ENCODE data around the gene THSD7B.

THSD7B gene

DNA sequence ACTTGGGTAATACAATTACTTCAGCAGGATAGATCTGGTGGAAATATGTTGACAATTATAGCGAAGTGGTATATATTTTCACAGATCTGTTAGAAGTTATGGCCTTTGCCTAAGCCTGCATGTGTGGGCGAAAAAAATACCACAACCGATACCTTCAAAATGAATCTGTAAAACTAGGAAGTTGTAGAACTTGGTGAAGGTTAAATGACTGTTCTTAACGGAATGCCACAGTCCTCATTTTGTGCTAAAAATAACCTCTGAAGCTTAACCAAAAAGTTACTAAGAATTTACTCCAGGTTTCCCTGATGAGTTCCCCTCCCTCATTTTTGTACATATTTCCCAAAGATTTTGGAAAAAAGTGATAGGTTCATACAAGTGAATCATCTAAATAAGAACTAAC is 550.7 kb downstream of the THSD7B start:
- no peak for TF ChIP-seq EGR1 (IDR thresholded peaks at IDR 0.05)
- TF ChIP-seq EP300 (IDR thresholded peaks at IDR 0.05; ENCODE audit: borderline replicate concordance), result no peak
- TF ChIP-seq, protein P1, sequence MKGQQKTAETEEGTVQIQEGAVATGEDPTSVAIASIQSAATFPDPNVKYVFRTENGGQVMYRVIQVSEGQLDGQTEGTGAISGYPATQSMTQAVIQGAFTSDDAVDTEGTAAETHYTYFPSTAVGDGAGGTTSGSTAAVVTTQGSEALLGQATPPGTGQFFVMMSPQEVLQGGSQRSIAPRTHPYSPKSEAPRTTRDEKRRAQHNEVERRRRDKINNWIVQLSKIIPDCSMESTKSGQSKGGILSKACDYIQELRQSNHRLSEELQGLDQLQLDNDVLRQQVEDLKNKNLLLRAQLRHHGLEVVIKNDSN (IDR thresholded peaks at IDR 0.05), result no peak
- TF ChIP-seq TAF1 (IDR thresholded peaks at IDR 0.05; ENCODE audit: low read depth), result no peak
- TF ChIP-seq TCF12 (IDR thresholded peaks at IDR 0.05; ENCODE audit: low read depth), result no peak
- no peak for TF ChIP-seq FOXM1 (IDR thresholded peaks at IDR 0.05; ENCODE audit: borderline replicate concordance, low read depth)
- TF ChIP-seq NFIC (IDR thresholded peaks at IDR 0.05), result no peak
- TF ChIP-seq ZBTB7A (IDR thresholded peaks at IDR 0.05; ENCODE audit: low read depth), result no peak

DNA sequence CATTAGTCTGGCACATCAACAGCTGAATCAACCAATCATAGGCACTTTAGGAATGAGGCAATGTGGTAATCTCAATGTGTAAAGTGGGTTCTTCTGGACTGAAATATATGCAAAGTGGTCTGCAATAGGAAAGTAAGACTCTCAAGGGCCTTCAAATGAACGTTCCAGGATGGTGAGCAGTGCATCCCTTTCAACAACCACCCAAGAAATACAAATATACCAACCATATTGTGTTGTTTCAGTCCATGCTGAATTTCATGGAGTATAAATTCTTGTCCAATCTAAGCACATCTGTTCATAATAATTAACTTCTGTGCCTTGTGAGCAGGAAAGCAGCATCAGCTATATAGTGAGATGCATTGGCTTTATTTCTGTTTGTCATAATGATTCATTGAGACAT is 556.2 kb downstream of the THSD7B start:
- no peak for TF ChIP-seq TAF1 (IDR thresholded peaks at IDR 0.05; ENCODE audit: low read depth)
- TF ChIP-seq EP300 (IDR thresholded peaks at IDR 0.05; ENCODE audit: borderline replicate concordance), result no peak
- TF ChIP-seq, protein P1 (IDR thresholded peaks at IDR 0.05), result no peak
- TF ChIP-seq TEAD4 (IDR thresholded peaks at IDR 0.05), result no peak
- no peak for TF ChIP-seq ZBTB7A (IDR thresholded peaks at IDR 0.05; ENCODE audit: low read depth)
- no peak for TF ChIP-seq CREB1 (IDR thresholded peaks at IDR 0.05; ENCODE audit: low read depth)
- no peak for TF ChIP-seq TCF12 (IDR thresholded peaks at IDR 0.05; ENCODE audit: low read depth)
- TF ChIP-seq YY1 (IDR thresholded peaks at IDR 0.05; ENCODE audit: low read depth), result no peak
- TF ChIP-seq EGR1 (IDR thresholded peaks at IDR 0.05), result no peak
- TF ChIP-seq, protein P2, sequence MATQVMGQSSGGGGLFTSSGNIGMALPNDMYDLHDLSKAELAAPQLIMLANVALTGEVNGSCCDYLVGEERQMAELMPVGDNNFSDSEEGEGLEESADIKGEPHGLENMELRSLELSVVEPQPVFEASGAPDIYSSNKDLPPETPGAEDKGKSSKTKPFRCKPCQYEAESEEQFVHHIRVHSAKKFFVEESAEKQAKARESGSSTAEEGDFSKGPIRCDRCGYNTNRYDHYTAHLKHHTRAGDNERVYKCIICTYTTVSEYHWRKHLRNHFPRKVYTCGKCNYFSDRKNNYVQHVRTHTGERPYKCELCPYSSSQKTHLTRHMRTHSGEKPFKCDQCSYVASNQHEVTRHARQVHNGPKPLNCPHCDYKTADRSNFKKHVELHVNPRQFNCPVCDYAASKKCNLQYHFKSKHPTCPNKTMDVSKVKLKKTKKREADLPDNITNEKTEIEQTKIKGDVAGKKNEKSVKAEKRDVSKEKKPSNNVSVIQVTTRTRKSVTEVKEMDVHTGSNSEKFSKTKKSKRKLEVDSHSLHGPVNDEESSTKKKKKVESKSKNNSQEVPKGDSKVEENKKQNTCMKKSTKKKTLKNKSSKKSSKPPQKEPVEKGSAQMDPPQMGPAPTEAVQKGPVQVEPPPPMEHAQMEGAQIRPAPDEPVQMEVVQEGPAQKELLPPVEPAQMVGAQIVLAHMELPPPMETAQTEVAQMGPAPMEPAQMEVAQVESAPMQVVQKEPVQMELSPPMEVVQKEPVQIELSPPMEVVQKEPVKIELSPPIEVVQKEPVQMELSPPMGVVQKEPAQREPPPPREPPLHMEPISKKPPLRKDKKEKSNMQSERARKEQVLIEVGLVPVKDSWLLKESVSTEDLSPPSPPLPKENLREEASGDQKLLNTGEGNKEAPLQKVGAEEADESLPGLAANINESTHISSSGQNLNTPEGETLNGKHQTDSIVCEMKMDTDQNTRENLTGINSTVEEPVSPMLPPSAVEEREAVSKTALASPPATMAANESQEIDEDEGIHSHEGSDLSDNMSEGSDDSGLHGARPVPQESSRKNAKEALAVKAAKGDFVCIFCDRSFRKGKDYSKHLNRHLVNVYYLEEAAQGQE (IDR thresholded peaks at IDR 0.05; ENCODE audit: low read depth), result no peak
- TF ChIP-seq CEBPB (IDR thresholded peaks at IDR 0.05), result no peak
- no peak for TF ChIP-seq FOXM1 (IDR thresholded peaks at IDR 0.05; ENCODE audit: borderline replicate concordance, low read depth)

DNA sequence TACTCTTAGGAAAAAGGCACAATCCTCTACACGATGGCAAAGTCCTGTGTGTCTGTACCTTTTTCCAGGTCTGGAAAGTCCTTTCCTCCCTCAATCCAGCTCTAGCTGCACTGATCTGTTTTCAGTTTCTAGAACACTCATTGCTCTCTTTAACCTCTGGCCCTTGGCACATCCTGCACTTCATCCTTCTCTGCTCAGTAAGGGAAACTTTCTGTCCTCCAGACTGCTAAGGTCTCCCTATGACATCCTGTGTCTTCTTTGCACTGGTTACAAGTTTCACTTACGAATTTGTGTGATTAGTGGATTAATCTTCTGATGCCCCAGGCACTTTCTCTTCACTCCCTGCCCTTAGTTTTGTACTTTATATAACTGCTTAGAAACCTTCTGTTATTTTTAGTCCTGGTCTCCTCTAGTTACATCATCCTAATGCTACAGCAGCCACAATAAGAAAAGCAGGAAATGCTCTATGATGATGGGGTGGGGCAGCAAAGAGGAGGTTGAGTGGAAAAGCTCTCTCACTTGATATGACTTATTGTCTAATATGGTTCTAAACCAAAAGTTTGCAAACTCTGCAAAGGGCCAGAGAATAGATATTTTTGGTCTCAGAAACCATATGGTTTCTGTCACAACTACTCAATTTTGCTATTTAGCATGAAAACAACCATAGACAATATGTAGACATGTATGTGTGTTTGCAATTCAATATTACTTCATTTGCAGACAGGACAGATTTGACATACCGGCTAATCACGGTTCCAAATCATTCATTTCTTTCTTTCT is 568.2 kb downstream of the THSD7B start:
- TF ChIP-seq CEBPB (IDR thresholded peaks at IDR 0.05) (no peak), TAF1 (IDR thresholded peaks at IDR 0.05; ENCODE audit: low read depth) (no peak), CREB1 (IDR thresholded peaks at IDR 0.05; ENCODE audit: low read depth) (no peak)

DNA sequence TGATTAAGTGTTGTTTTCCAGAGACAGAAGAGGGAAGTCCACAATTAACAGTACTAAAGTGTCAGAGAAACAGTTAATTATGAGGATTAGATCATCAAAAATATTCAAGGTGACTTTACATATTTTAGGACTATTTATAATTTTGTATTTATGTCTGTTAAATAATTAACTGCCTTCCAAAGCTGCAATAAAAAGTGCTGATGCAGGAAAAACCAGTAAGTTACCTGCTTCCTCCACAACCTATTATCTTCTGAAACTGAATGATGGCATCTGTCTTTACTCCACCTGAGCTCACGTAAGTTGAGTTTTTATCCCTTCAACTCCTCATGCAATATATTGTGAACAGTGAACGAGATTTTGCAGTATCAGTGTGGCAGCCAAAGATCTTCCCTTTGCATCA is 570.7 kb downstream of the THSD7B start:
- no peak for TF ChIP-seq ZBTB7A (IDR thresholded peaks at IDR 0.05; ENCODE audit: low read depth)
- TF ChIP-seq FOXM1 (IDR thresholded peaks at IDR 0.05; ENCODE audit: borderline replicate concordance, low read depth), result no peak
- no peak for TF ChIP-seq TEAD4 (IDR thresholded peaks at IDR 0.05)
- TF ChIP-seq EGR1 (IDR thresholded peaks at IDR 0.05), result no peak
- TF ChIP-seq TCF12 (IDR thresholded peaks at IDR 0.05; ENCODE audit: low read depth), result no peak
- TF ChIP-seq, protein P3, sequence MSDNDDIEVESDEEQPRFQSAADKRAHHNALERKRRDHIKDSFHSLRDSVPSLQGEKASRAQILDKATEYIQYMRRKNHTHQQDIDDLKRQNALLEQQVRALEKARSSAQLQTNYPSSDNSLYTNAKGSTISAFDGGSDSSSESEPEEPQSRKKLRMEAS (IDR thresholded peaks at IDR 0.05), result no peak
- TF ChIP-seq YY1 (IDR thresholded peaks at IDR 0.05; ENCODE audit: low read depth), result no peak

DNA sequence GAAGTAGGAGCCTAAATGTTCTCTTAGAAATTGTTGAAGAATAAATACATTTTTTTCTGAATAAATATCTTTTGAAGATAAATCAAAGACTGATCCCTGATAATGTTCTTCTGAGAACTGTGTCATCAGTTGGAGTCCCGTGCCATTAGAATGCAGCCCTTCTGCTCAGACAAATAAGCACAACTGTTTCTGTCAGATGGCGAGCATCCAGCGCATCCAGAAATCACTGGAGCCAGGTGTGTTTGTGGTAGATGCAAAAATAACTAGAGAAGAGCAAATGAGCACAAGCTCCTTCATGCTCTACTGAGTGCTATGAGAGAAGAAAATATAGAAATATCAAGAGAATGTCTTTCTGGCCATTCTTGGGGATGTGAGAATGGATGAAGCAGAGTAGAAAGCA is 573.7 kb downstream of the THSD7B start:
- no peak for TF ChIP-seq RAD21 (IDR thresholded peaks at IDR 0.05; ENCODE audit: low read depth)
- no peak for TF ChIP-seq FOXM1 (IDR thresholded peaks at IDR 0.05; ENCODE audit: borderline replicate concordance, low read depth)
- TF ChIP-seq CREB1 (IDR thresholded peaks at IDR 0.05; ENCODE audit: low read depth), result no peak
- no peak for TF ChIP-seq EGR1 (IDR thresholded peaks at IDR 0.05)
- no peak for TF ChIP-seq TCF12 (IDR thresholded peaks at IDR 0.05; ENCODE audit: low read depth)
- no peak for TF ChIP-seq EP300 (IDR thresholded peaks at IDR 0.05; ENCODE audit: borderline replicate concordance)
- no peak for TF ChIP-seq CEBPB (IDR thresholded peaks at IDR 0.05)
- TF ChIP-seq, protein P1 (IDR thresholded peaks at IDR 0.05), result no peak
- TF ChIP-seq TAF1 (IDR thresholded peaks at IDR 0.05; ENCODE audit: low read depth), result no peak
- no peak for TF ChIP-seq ZBTB7A (IDR thresholded peaks at IDR 0.05; ENCODE audit: low read depth)
- TF ChIP-seq, protein P2 (IDR thresholded peaks at IDR 0.05; ENCODE audit: low read depth), result no peak
- no peak for TF ChIP-seq YY1 (IDR thresholded peaks at IDR 0.05; ENCODE audit: low read depth)

DNA sequence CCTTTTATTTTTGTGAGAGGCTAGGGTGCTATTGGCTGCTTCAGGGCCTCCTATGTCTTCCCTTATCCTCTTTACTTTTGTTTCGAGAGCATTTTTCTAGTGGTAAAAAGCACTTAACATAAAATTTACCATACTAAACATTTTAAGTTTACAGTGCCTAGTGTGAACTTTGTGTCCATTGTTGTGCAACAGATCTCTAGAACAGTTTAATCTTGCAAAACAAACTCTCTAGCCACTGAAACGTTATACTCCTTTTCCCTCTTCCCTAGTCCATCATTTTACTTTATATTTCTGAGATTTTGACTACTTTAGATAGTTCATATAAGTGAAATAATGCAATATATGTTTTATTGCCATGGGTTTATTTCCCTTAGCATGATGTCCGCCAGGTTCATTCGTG is 580.6 kb downstream of the THSD7B start:
- TF ChIP-seq, protein P1 (IDR thresholded peaks at IDR 0.05), result no peak
- no peak for TF ChIP-seq EP300 (IDR thresholded peaks at IDR 0.05; ENCODE audit: borderline replicate concordance)
- TF ChIP-seq YY1 (IDR thresholded peaks at IDR 0.05; ENCODE audit: low read depth), result no peak
- TF ChIP-seq CEBPB (IDR thresholded peaks at IDR 0.05), result no peak
- TF ChIP-seq, protein P3 (IDR thresholded peaks at IDR 0.05), result no peak
- TF ChIP-seq TCF12 (IDR thresholded peaks at IDR 0.05; ENCODE audit: low read depth), result no peak
- TF ChIP-seq NFIC (IDR thresholded peaks at IDR 0.05), result no peak
- no peak for TF ChIP-seq TAF1 (IDR thresholded peaks at IDR 0.05; ENCODE audit: low read depth)
- TF ChIP-seq EGR1 (IDR thresholded peaks at IDR 0.05), result no peak
- TF ChIP-seq TEAD4 (IDR thresholded peaks at IDR 0.05), result no peak
- TF ChIP-seq ZBTB7A (IDR thresholded peaks at IDR 0.05; ENCODE audit: low read depth), result no peak
- no peak for TF ChIP-seq RAD21 (IDR thresholded peaks at IDR 0.05; ENCODE audit: low read depth)
- TF ChIP-seq FOXM1 (IDR thresholded peaks at IDR 0.05; ENCODE audit: borderline replicate concordance, low read depth), result no peak
- TF ChIP-seq, protein P2 (IDR thresholded peaks at IDR 0.05; ENCODE audit: low read depth), result no peak
- TF ChIP-seq CREB1 (IDR thresholded peaks at IDR 0.05; ENCODE audit: low read depth), result no peak
